H1 (cell line): ENCODE results near the gene IKZF1.

Source experiments
- CHD2 ChIP-seq: IDR thresholded peaks from 2 replicates; pipeline ENCODE4 v1.6.1; 2012; ENCODE audit warnings: low read length, improper control_type of control experiment
- CREB1 ChIP-seq: IDR thresholded peaks from 2 replicates; pipeline ENCODE4 v1.6.1; 2012; ENCODE audit warnings: inconsistent platforms
- CTCF ChIP-seq, 3 experiments: IDR thresholded peaks; 1 replicate in 2 of 3; 2 replicates in 1 of 3; pipeline versions ENCODE4 v1.5.1 to v1.6.1; 2011; ENCODE audit warnings: low read length in 3 of 3, mild to moderate bottlenecking in 3 of 3, inconsistent platforms in 2 of 3, low read depth in 1 of 3, moderate library complexity in 1 of 3; ENCODE audit not compliant: insufficient read depth in 1 of 3; ENCODE audit errors: control extremely low read depth in 1 of 3
- EP300 ChIP-seq, 2 experiments: IDR thresholded peaks; 1 replicate in 1 of 2; 2 replicates in 1 of 2; pipeline ENCODE4 v1.6.1; 2011 to 2012; ENCODE audit warnings: low read depth in 2 of 2, low read length in 2 of 2, mild to moderate bottlenecking in 2 of 2, borderline replicate concordance in 1 of 2, inconsistent platforms in 1 of 2, moderate library complexity in 1 of 2
- EZH2 ChIP-seq: fragments of 200-600 bp; sonication (generic); IDR thresholded peaks from 2 replicates; pipeline ENCODE4 v1.7.1; 2012; ENCODE audit warnings: low read depth, mild to moderate bottlenecking, moderate library complexity, low read length, inconsistent platforms; ENCODE audit not compliant: severe bottlenecking
- KDM1A ChIP-seq: fragments of 200-600, 300-600 bp; sonication (generic); IDR thresholded peaks from 2 replicates; pipeline ENCODE4 v1.7.1; 2016; ENCODE audit warnings: mild to moderate bottlenecking, low read length, borderline replicate concordance
- NRF1 ChIP-seq: IDR thresholded peaks from 2 replicates; pipeline ENCODE4 v1.6.1; 2011; ENCODE audit warnings: mild to moderate bottlenecking, low read depth, low read length, improper control_type of control experiment
- POLR2A ChIP-seq, 2 experiments: IDR thresholded peaks; 1 replicate in 1 of 2; 2 replicates in 1 of 2; pipeline ENCODE4 v1.6.1; 2011; ENCODE audit warnings: low read depth in 2 of 2, low read length in 2 of 2, mild to moderate bottlenecking in 2 of 2; ENCODE audit errors: control extremely low read depth in 1 of 2
- RAD21 ChIP-seq, 2 experiments: IDR thresholded peaks in 1 of 2; conservative IDR thresholded peaks in 1 of 2; 2 replicates each; pipeline ENCODE4 v1.6.1; 2011; ENCODE audit warnings: low read depth in 2 of 2, low read length in 2 of 2, improper control_type of control experiment in 1 of 2, inconsistent platforms in 1 of 2, mild to moderate bottlenecking in 1 of 2, moderate library complexity in 1 of 2
- SIN3A ChIP-seq, 2 experiments: IDR thresholded peaks in 1 of 2; conservative IDR thresholded peaks in 1 of 2; 2 replicates each; pipeline ENCODE4 v1.6.1; 2011 to 2012; ENCODE audit warnings: low read length in 2 of 2, improper control_type of control experiment in 1 of 2, low read depth in 1 of 2, mild to moderate bottlenecking in 1 of 2
- TAF1 ChIP-seq: IDR thresholded peaks from 2 replicates; pipeline ENCODE4 v1.6.1; 2011; ENCODE audit warnings: mild to moderate bottlenecking, low read depth, low read length
- YY1 ChIP-seq: IDR thresholded peaks from 2 replicates; pipeline ENCODE4 v1.6.1; 2011; ENCODE audit warnings: low read depth, mild to moderate bottlenecking, low read length
- ZNF274 ChIP-seq: IDR thresholded peaks from 2 replicates; pipeline ENCODE4 v1.7.0; 2012; ENCODE audit warnings: low read length, borderline replicate concordance; ENCODE audit errors: extremely low read depth

DNA sequence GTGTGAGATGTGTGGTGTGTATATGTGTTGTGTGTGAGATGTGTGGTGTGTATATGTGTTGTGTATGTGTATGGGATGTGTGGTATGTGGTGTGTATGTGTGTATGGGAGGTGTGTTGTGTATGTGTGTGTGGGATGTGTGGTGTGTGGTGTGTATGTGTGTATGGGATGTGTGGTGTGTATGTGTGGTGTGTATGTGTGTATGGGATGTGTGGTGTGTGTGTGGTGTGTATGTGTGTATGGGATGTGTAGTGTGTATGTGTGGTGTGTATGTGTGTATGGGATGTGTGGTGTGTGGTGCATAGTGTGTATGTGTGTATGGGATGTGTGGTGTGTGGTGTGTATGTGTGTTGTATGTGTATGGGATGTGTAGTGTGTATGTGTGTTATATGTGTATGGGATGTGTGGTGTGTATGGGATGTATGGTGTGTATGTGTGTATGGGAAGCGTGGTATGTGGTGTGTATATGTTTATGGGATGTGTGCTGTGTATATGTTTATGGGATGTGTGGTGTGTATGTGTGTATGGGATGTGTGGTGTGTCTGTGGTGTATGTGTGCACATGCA lies 30.8 kb downstream of the IKZF1 start:
- no peak for TF ChIP-seq CHD2
- no peak for TF ChIP-seq ZNF274
- TF ChIP-seq RAD21 (IDR thresholded peaks at IDR 0.05 in 1 of 2, conservative IDR thresholded peaks at IDR 0.05 in 1 of 2; ENCODE audit: low read depth in 2 of 2, low read length in 2 of 2) = no peak
- TF ChIP-seq CTCF (IDR thresholded peaks at IDR 0.05; ENCODE audit: control extremely low read depth in 1 of 3, insufficient read depth in 1 of 3, low read depth in 1 of 3, low read length in 3 of 3) = no peak
- no peak for TF ChIP-seq EP300 (IDR thresholded peaks at IDR 0.05; ENCODE audit: borderline replicate concordance in 1 of 2, low read depth in 2 of 2, low read length in 2 of 2)
- TF ChIP-seq POLR2A (IDR thresholded peaks at IDR 0.05; ENCODE audit: control extremely low read depth in 1 of 2, low read depth in 2 of 2, low read length in 2 of 2) = no peak
- no peak for TF ChIP-seq KDM1A
- no peak for TF ChIP-seq SIN3A (conservative IDR thresholded peaks at IDR 0.05 in 1 of 2, IDR thresholded peaks at IDR 0.05 in 1 of 2; ENCODE audit: low read depth in 1 of 2, low read length in 2 of 2)
- no peak for TF ChIP-seq YY1
- no peak for TF ChIP-seq TAF1
- TF ChIP-seq EZH2 = no peak
- TF ChIP-seq NRF1 = no peak
- no peak for TF ChIP-seq CREB1
